Suprapubic skin (tissue), 4 donors: ENCODE data around the gene RYR1. TPM values are rescaled to one million over a fixed set of nuclear protein-coding genes. Genes with fewer than 3 reads are reported as not detected.

Experiments
- DNase-seq, 2 donors: peaks; one replicate each; pipeline ENCODE4 v3.0.0-alpha.2; 2019; ENCODE audit warnings: low spot score in 2 of 2
- H3K27ac ChIP-seq: fragments of 200-600 bp; sonication (generic); one replicate; pipeline ENCODE4 v1.5.1; 2019
- H3K27me3 ChIP-seq: fragments of 200-600 bp; sonication (generic); one replicate; pipeline ENCODE4 v1.5.1; 2019
- H3K36me3 ChIP-seq: fragments of 200-600 bp; sonication (generic); one replicate; pipeline ENCODE4 v1.5.1; 2019
- H3K4me1 ChIP-seq: fragments of 200-600 bp; sonication (generic); one replicate; pipeline ENCODE4 v1.5.1; 2019
- H3K4me3 ChIP-seq: fragments of 200-600 bp; sonication (generic); one replicate; pipeline ENCODE4 v1.5.1; 2019; ENCODE audit warnings: mild to moderate bottlenecking
- H3K9me3 ChIP-seq: fragments of 200-600 bp; sonication (generic); one replicate; pipeline ENCODE4 v1.5.1; 2019
- EP300 ChIP-seq: sonication (generic); formaldehyde crosslinking; IDR thresholded peaks from one replicate; pipeline ENCODE4 v1.6.1; 2017; ENCODE audit warnings: antibody characterized with exemption
- POLR2A ChIP-seq, 2 donors: fragments of 450-650 bp; IDR thresholded peaks; one replicate each; pipeline ENCODE4 v1.6.1; 2017; ENCODE audit warnings: antibody characterized with exemption in 2 of 2, mild to moderate bottlenecking in 2 of 2, moderate library complexity in 2 of 2
- POLR2AphosphoS5 ChIP-seq, 3 donors: sonication (generic); formaldehyde crosslinking; IDR thresholded peaks; one replicate each; pipeline ENCODE4 v1.6.1; 2017; ENCODE audit warnings: antibody characterized with exemption in 3 of 3
- WGBS: methylation state at CpG from one replicate; pipeline ENCODE4 v1.1.5; 2018; 5-methylcytosine and 5-hydroxymethylcytosine counted together
- total RNA-seq, 4 donors: library from RNA; depleted of rRNA; stranded (reverse); fragments of >200 nt; gene quantifications; one replicate each; pipeline ENCODE4 v1.1.0, GENCODE V29; 2016
- TF ChIP-seq, protein P1 (sequence below), 2 donors: fragments of 200-600 bp in 1 of 2; fragments of 450-650 bp in 1 of 2; sonication (generic) in 1 of 2; IDR thresholded peaks; one replicate each; pipeline ENCODE4 v1.5.1; 2016 to 2019; ENCODE audit warnings: antibody characterized with exemption in 2 of 2, mild to moderate bottlenecking in 1 of 2, moderate library complexity in 1 of 2

Gene RYR1
- total RNA-seq, 4 donors from 2014 or later, result 8.4 to 26.1 (median 13.1) TPM

DNA sequence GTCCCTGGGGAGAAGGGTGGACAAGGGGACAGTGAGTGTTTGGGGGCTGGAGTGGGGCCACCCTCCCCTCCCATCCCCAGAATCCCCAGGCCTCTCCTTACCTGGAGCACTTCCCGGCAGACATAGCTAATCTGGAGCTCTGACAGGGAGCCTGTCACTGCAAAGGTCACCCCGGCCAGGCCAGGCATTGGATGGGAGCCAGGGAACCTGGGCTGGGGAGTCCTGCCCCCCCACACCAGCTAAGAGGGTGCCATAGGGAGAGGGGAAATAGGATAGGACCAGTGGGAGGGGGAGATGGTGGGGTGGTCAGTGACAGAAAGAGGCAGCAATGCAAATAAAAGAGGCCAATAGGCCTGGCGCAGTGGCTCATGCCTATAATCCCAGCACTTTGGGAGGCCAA lies 180.8 kb downstream of the RYR1 start:
- Histone ChIP-seq H3K4me3 (no peak overlapping the region), H3K4me1 (peaks cover 11% of the 10 kb centered on the region), H3K9me3 (no peaks in the 10 kb centered on the region), H3K27ac (no peak overlapping the region), H3K27me3 (no peaks in the 10 kb centered on the region), H3K36me3 (no peaks in the 10 kb centered on the region)
- 70% methylated on average over 3 of the region's 3 CpGs for WGBS
- no peak for DNase-seq
- TF ChIP-seq, protein P1, sequence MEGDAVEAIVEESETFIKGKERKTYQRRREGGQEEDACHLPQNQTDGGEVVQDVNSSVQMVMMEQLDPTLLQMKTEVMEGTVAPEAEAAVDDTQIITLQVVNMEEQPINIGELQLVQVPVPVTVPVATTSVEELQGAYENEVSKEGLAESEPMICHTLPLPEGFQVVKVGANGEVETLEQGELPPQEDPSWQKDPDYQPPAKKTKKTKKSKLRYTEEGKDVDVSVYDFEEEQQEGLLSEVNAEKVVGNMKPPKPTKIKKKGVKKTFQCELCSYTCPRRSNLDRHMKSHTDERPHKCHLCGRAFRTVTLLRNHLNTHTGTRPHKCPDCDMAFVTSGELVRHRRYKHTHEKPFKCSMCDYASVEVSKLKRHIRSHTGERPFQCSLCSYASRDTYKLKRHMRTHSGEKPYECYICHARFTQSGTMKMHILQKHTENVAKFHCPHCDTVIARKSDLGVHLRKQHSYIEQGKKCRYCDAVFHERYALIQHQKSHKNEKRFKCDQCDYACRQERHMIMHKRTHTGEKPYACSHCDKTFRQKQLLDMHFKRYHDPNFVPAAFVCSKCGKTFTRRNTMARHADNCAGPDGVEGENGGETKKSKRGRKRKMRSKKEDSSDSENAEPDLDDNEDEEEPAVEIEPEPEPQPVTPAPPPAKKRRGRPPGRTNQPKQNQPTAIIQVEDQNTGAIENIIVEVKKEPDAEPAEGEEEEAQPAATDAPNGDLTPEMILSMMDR (IDR thresholded peaks at IDR 0.05), result no peak
- no peak for TF ChIP-seq POLR2AphosphoS5 (IDR thresholded peaks at IDR 0.05)
- TF ChIP-seq POLR2A (IDR thresholded peaks at IDR 0.05), result no peak
- TF ChIP-seq EP300, result no peak

DNA sequence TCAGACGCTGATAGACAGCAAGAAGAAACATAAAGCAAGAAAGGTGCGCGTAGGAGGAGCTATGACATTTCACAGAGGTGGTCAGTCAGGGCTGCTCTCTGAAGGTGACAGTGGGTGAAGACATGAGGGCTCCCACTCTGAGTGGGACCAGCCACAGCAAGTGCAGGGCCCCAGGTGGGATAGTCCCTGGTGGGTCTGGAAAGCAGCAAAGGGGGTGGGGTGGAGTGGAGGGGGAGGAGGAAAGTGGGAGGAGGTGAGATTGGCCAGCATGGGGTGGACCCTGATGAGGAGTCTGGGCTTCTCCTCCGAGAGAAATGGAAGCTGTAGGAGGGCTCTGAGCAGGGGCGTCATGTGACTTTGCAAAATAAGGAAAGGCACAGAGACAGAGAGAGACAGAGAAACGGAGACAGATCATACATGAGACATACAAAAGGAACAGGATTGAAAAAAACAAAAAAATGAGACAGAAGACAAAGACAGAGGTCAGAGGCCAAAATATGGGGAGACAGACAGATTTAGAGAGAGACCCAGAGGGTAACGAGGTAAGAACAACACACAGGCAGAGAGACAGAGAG lies 181.6 kb downstream of the RYR1 start:
- Histone ChIP-seq H3K4me1 (peaks cover 19% of the 10 kb centered on the region), H3K36me3 (no peaks in the 10 kb centered on the region), H3K27ac (no peak overlapping the region), H3K27me3 (no peaks in the 10 kb centered on the region), H3K9me3 (no peaks in the 10 kb centered on the region), H3K4me3 (no peak overlapping the region)
- TF ChIP-seq POLR2AphosphoS5 (IDR thresholded peaks at IDR 0.05) (no peak), POLR2A (IDR thresholded peaks at IDR 0.05) (no peak), EP300 (no peak)
- TF ChIP-seq, protein P1 (IDR thresholded peaks at IDR 0.05), result no peak
- WGBS, result 67% methylated on average over 7 of the region's 7 CpGs
- DNase-seq, result no peak

DNA sequence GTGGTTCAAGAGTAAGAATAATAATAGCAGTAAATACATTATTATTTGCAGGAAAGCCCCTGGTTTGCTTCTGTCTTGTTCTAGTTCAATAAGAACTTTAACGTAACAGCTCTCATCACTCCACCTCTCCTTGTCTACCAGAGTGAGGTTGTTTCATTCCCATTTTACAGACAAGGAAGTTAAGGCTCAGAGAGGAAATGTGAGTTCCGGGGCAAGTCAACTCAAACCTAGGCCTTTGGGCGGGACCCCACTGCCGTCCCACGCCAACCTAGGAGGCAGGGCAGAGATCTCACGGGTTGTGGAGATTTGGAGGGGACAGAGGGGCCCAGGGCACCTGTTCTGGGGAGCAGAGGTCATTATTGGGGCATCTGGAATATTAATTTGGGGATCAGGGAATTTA lies 182.8 kb downstream of the RYR1 start:
- TF ChIP-seq POLR2A (IDR thresholded peaks at IDR 0.05), result no peak
- no peak for TF ChIP-seq POLR2AphosphoS5 (IDR thresholded peaks at IDR 0.05)
- TF ChIP-seq, protein P1 (IDR thresholded peaks at IDR 0.05), result no peak
- no peak for TF ChIP-seq EP300
- Histone ChIP-seq H3K4me3 (no peak overlapping the region), H3K36me3 (peaks cover 11% of the 10 kb centered on the region), H3K9me3 (no peaks in the 10 kb centered on the region), H3K27ac (no peak overlapping the region), H3K4me1 (peaks cover 22% of the 10 kb centered on the region), H3K27me3 (no peaks in the 10 kb centered on the region)
- 94% methylated on average over 6 of the region's 6 CpGs for WGBS
- DNase-seq, result no peak

DNA sequence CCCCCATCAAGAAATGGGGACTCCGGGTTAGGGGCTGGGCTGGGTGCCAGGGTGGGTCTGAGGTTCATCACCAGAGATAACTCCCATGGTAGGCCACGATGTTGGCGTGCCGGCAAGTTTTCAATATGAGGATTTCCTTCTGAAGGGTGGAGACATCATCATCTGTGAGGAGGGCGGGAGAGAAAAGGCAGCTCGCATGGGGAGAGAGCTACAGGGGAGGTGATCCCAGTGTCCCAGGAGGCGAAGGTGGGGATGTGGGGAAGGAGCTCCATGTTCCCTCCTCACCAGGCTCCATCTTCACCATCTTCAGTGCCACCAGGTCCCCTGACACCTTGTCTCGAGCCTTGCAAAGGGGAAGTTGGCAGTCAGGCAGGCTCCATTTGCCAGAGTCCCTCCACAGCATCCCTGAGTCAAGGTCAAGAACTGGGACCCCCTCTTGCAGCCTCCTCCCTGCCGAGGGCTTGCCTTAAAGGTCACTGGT lies 183.8 kb downstream of the RYR1 start:
- Histone ChIP-seq H3K36me3 (peaks cover 21% of the 10 kb centered on the region), H3K27me3 (no peaks in the 10 kb centered on the region), H3K9me3 (no peaks in the 10 kb centered on the region), H3K4me3 (peak overlapping the region; percentile 92), H3K27ac (no peak overlapping the region), H3K4me1 (peaks cover 22% of the 10 kb centered on the region)
- WGBS, result 63% methylated on average over 8 of the region's 9 CpGs
- no peak for DNase-seq
- TF ChIP-seq EP300 (no peak), POLR2AphosphoS5 (IDR thresholded peaks at IDR 0.05) (no peak), POLR2A (IDR thresholded peaks at IDR 0.05) (no peak)
- TF ChIP-seq, protein P1 (IDR thresholded peaks at IDR 0.05), result no peak

DNA sequence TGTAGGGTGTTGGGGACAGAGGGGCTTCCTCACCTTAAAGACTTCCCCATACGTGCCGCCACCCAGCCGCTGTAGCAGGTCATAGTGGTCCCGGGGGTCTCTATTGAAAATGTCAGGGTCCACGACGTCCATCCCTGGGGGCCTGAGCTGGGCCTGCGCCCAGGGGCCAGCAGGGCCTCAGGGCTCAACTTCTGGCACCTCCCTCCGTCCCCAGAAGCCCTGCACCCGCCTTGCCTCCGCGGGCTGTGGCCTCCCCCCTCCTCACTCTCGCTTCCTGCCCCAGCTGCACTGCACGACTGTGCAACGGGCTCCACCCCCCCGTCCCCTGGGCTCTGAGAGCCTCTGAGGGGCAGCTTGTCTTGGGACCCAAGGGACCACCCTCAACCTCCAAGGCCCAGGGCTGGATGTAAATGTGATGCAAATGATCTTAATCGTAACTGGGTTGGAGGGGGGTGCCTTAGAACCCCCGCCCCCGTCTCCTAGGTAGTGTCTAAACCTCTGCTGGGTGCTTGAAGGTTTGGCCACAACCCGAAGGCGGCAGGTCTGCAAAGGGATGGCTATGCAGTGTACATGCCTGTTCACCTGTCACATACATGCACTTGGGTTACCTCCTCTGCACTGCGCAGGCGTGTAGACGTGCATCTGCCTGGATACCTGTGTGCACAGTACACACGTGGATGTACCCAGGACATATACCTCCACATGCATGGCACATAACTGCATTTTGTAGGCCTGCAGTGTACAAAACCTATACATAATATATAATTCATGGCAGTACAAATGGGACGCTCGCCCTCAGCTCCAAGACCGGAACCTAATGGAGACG lies 184.5 kb downstream of the RYR1 start, which contains the start of gene MAP4K1:
Gene MAP4K1 (minus strand): TSS at position 190 of the 826 bp plus-strand sequence. CDS start 58 bp downstream, at position 132.
- Histone ChIP-seq H3K27ac (peak within 1 kb of the TSS; percentile 91), H3K4me3 (peak within 1 kb of the TSS; percentile 92), H3K36me3 (peaks cover 26% of the 10 kb centered on the region), H3K4me1 (peaks cover 22% of the 10 kb centered on the region), H3K9me3 (no peaks in the 10 kb centered on the region), H3K27me3 (no peaks in the 10 kb centered on the region)
- no peak for TF ChIP-seq EP300
- TF ChIP-seq, protein P1 (IDR thresholded peaks at IDR 0.05), result no peak
- TF ChIP-seq POLR2AphosphoS5 (IDR thresholded peaks at IDR 0.05), result no peak
- TF ChIP-seq POLR2A (IDR thresholded peaks at IDR 0.05), result no peak
- 26% methylated on average over 19 of the region's 28 CpGs for WGBS
- DNase-seq, result peak in 1 of 2 donors; percentile 77
